Occipital lobe (tissue), 2 donors: ENCODE results near the gene CD24. TPM values are rescaled to one million over a fixed set of nuclear protein-coding genes. Genes with fewer than 3 reads are reported as not detected.

ENCODE experiments used
- DNase-seq: peaks from one replicate; lab custom pipeline; 2025; lab: John Stamatoyannopoulos, UW
- total RNA-seq: library from RNA; depleted of rRNA; stranded (reverse); fragments of >200 nt; gene quantifications from one replicate; pipeline ENCODE4 v1.2.3, GENCODE V29; 2014

The CD24 gene
- total RNA-seq, 1 donor from 2014 or later, result 1,048 TPM

GRCh38 chr6:106967936-106968555, 6.5 kb downstream of the CD24 start:
- DNase-seq, result no peak

- no peak for DNase-seq
Observed at GRCh38 chr6:106966671-106967640, 7.6 kb downstream of the CD24 start.

- DNase-seq, result no peak
Observed at GRCh38 chr6:106966229-106966628, 8.3 kb downstream of the CD24 start.

GRCh38 chr6:106964954-106965353, 9.6 kb downstream of the CD24 start:
- DNase-seq, result no peak

GRCh38 chr6:106964099-106964498, 10.4 kb downstream of the CD24 start:
- DNase-seq, result no peak

GRCh38 chr6:106963544-106963943, 11.0 kb downstream of the CD24 start:
- no peak for DNase-seq

- no peak for DNase-seq
Observed at GRCh38 chr6:106961801-106962200, 12.7 kb downstream of the CD24 start.

- no peak for DNase-seq
Observed at GRCh38 chr6:106961136-106961535, 13.4 kb downstream of the CD24 start.

GRCh38 chr6:106959985-106960384, 14.5 kb downstream of the CD24 start:
- no peak for DNase-seq

- no peak for DNase-seq
Observed at GRCh38 chr6:106939848-106940247, 34.7 kb downstream of the CD24 start.

- DNase-seq, result no peak
Observed at GRCh38 chr6:106939208-106939607, 35.3 kb downstream of the CD24 start.

- no peak for DNase-seq
Observed at GRCh38 chr6:106927531-106928398, 46.8 kb downstream of the CD24 start.

- no peak for DNase-seq
Observed at GRCh38 chr6:106925948-106926347, 48.6 kb downstream of the CD24 start.

- no peak for DNase-seq
Observed at GRCh38 chr6:106924694-106925523, 49.6 kb downstream of the CD24 start.

GRCh38 chr6:106922626-106923025, 51.9 kb downstream of the CD24 start:
- no peak for DNase-seq

Other genes starting within 250 kb of the CD24 start
- 28.4 TPM for gene MTRES1, start 53.5 kb upstream of the CD24 start, total RNA-seq
- 6.2 TPM for gene BEND3, start 140.8 kb upstream of the CD24 start, total RNA-seq